H1 (cell line): ENCODE results near the gene ZSCAN1. TPM values are rescaled to one million over a fixed set of nuclear protein-coding genes. Genes with fewer than 3 reads are reported as not detected.
A peak's percentile ranks its signal among the peaks of the same experiment; 100 is the strongest.

Source experiments
- KDM4A ChIP-seq: IDR thresholded peaks from one replicate; pipeline ENCODE4 v1.7.1; 2012; ENCODE audit warnings: low read depth, mild to moderate bottlenecking, moderate library complexity, low read length, inconsistent platforms; ENCODE audit not compliant: severe bottlenecking
- polyA plus RNA-seq, 7 experiments: library from polyadenylated mRNA; depleted of rRNA in 3 of 7; stranded (reverse) in 5 of 7; unstranded in 2 of 7; fragments of >200 nt in 5 of 7; fragments of 200-250 nt in 2 of 7; gene quantifications; 1 replicate in 5 of 7; 2 replicates in 1 of 7; 4 replicates in 1 of 7; pipeline versions ENCODE4 v1.2.1 to v1.2.3, GENCODE V29; 2011 to 2013; ENCODE audit warnings: missing spikeins in 2 of 7, mixed read lengths in 2 of 7
- total RNA-seq: library from RNA; stranded (reverse); fragmentation: NEBNext Ultra II Directional; extraction: Animal tissue kit (Norgen Biotek cat#: 25700); gene quantifications from 2 replicates; pipeline ENCODE4 v1.2.1, GENCODE V29; 2021

Gene ZSCAN1
- total and polyA plus RNA-seq, 2 of the 8 experiments (the other 6 are each of a cell fraction or from before 2014, with no cell fraction given): 1.2 to 4.3 TPM

GRCh38 chr19:58097781-58098681 lies 64.2 kb downstream of the ZSCAN1 start, which contains the start of gene ZSCAN18 (continued):
- TF ChIP-seq KDM4A: peak; percentile 46
